ENCODE results near the gene DPM2.

GRCh38 chr9:127890053-127890452 lies 47.6 kb downstream of the DPM2 start:
- TF ChIP-seq EZH2phosphoT487 (IDR thresholded peaks at IDR 0.05; ENCODE audit: insufficient read depth, low read depth) (no peak), EZH2 (IDR thresholded peaks at IDR 0.05; ENCODE audit: insufficient read depth, poor library complexity, severe bottlenecking) (no peak)
